Pancreas (tissue), 10 donors: ENCODE results near the gene GALNT9. TPM values are rescaled to one million over a fixed set of nuclear protein-coding genes. Genes with fewer than 3 reads are reported as not detected.
"Not testable (repeated sequence)": the region's sequence is repeated elsewhere in the genome, so short reads cannot be mapped to it uniquely, and the experiment has no call there.

Experiments
- ATAC-seq, 4 donors: fragments of 200-7000 bp; cut with Tn5 transposase; one replicate each; pipeline versions ENCODE4 v1.8.0 to v1.9.1; 2020; ENCODE audit warnings: mild to moderate bottlenecking in 4 of 4, moderate library complexity in 4 of 4
- DNase-seq, 6 donors: peaks; one replicate each; pipeline ENCODE4 v3.0.0-alpha.2; 2020
- FAIRE-seq: peaks from 2 replicates; lab custom pipeline; 2012; peaks lifted over from hg19 to GRCh38; lab: Jason Lieb, UNC
- H3K27ac ChIP-seq, 4 donors: fragments of 200-600 bp; sonication (generic); 1 replicate in 3 of 4; 2 replicates in 1 of 4; pipeline versions ENCODE4 v1.5.0 to v1.8.0; 2020
- H3K27me3 ChIP-seq, 4 donors: fragments of 200-600 bp; one replicate each; pipeline ENCODE4 v1.8.0; 2021
- H3K36me3 ChIP-seq, 3 donors: fragments of 200-600 bp; sonication (generic) in 1 of 3; one replicate each; pipeline versions ENCODE4 v1.5.0 to v1.8.0; 2020 to 2021
- H3K4me1 ChIP-seq, 3 donors: fragments of 200-600 bp; one replicate each; pipeline ENCODE4 v1.8.0; 2021
- H3K4me3 ChIP-seq, 4 donors: fragments of 200-600 bp; sonication (generic) in 2 of 4; one replicate each; pipeline versions ENCODE4 v1.5.0 to v1.8.0; 2020 to 2021
- H3K9me3 ChIP-seq, 4 donors: fragments of 200-600 bp; one replicate each; pipeline ENCODE4 v1.8.0; 2021
- CTCF ChIP-seq, 4 donors: fragments of 200-600 bp; sonication (generic) in 3 of 4; IDR thresholded peaks; one replicate each; pipeline versions ENCODE4 v1.5.0 to v1.8.0; 2021; ENCODE audit warnings: antibody characterized with exemption in 4 of 4
- whole genome bisulfite sequencing, 2 donors: extraction: QIAGEN DNeasy Blood & Tissue Kit; methylation state at CpG; one replicate each; pipeline ENCODE4 v1.1.7; 2013; 5-methylcytosine and 5-hydroxymethylcytosine counted together
- intact Hi-C, 3 donors: fragments of 100-400 bp; cut with DNase I; formaldehyde crosslinking; loops; one replicate each; pipeline versions ENCODE4 v1.11.1 to v1.14.2; 2022
- polyA plus RNA-seq, 2 donors: library from polyadenylated mRNA; stranded (reverse); fragments of 200-250 nt; gene quantifications; one replicate each; pipeline ENCODE4 v1.2.3, GENCODE V29; 2013
- total RNA-seq, 6 donors: library from RNA; stranded (reverse); fragmentation: NEBNext Ultra II Directional in 4 of 6; extraction: Animal tissue kit (Norgen Biotek cat#: 25700) in 4 of 6; gene quantifications; one replicate each; pipeline versions ENCODE4 v1.2.1 to v1.2.4, GENCODE V29; 2021 to 2023
- donor health status: healthy with polysubstance abuse.
- donor health status: DM: no; HTN: no; CAD: no; lungs with moderate emphysema.
- donor health status: DM: no; HTN: no; CAD: no.
- donor health status: control.
- donor health status: control.
- donor health status: Bipolar disorder and iron deficiency.
- donor health status: DM: yes; HTN: yes; CAD: no.
- donor health status: DM: no; HTN: no; CAD: no.
- donor health status: DM: no; HTN: no; CAD: no.
- donor health status: DM: yes; HTN: yes; CAD: no.

GALNT9 gene
- total RNA-seq = under 1 TPM in 1 of 6 donors, not detected in 5; 0.25 TPM
- under 1 TPM; 0.09 to 0.46 TPM for polyA plus RNA-seq

- DNase-seq = peak in 1 of 6 donors; percentile 71
- peaks cover 0 to 5% (median 2%) of the 10 kb centered on the region in 4 donors for H3K27me3 ChIP-seq
- WGBS, 2 donors = 3 to 4% methylated on average over 33 to 73 of the region's 86 CpGs
- no peak for TF ChIP-seq CTCF (IDR thresholded peaks at IDR 0.05)
- no peaks in the 10 kb centered on the region for H3K36me3 ChIP-seq
- no peaks in the 10 kb centered on the region for H3K4me1 ChIP-seq
- no peaks in the 10 kb centered on the region for H3K9me3 ChIP-seq
- no peak within 1 kb of the TSS for H3K27ac ChIP-seq
- intact Hi-C loops = no loop called here
- FAIRE-seq = no peak
- H3K4me3 ChIP-seq = no peak within 1 kb of the TSS
- peak in 1 of 4 donors; percentile 51 for ATAC-seq
Measured at GRCh38 chr12:132329036-132329719, at the start of gene GALNT9. TSS of gene GALNT9 (minus strand) at chr12:132329589. CDS start at chr12:132329203, 386 bp downstream.

GRCh38 chr12:132379057-132379456 lies 49.7 kb upstream of the GALNT9 start:
- H3K4me1 ChIP-seq, ATAC-seq, H3K36me3 ChIP-seq, FAIRE-seq, H3K4me3 ChIP-seq, H3K27ac ChIP-seq, intact Hi-C loops, H3K9me3 ChIP-seq: not testable (repeated sequence)
- H3K27me3 ChIP-seq = peaks cover 0 to 30% (median 4%) of the 10 kb centered on the region in 4 donors
- WGBS, 2 donors = 51 to 68% methylated on average over 6 of the region's 6 CpGs
- DNase-seq = peak in 1 of 6 donors; percentile 1

- FAIRE-seq = no peak
Measured at GRCh38 chr12:132377147-132377546, 47.8 kb upstream of the GALNT9 start.

GRCh38 chr12:132376464-132376830 lies 47.1 kb upstream of the GALNT9 start:
- DNase-seq (peak in 2 of 6 donors; percentile 30 to 31), ATAC-seq (no peak), FAIRE-seq (no peak)
- no peaks in the 10 kb centered on the region for H3K36me3 ChIP-seq
- H3K4me3 ChIP-seq = no peak overlapping the region
- no peak for TF ChIP-seq CTCF (IDR thresholded peaks at IDR 0.05)
- peaks cover 0 to 30% (median 7%) of the 10 kb centered on the region in 4 donors for H3K27me3 ChIP-seq
- H3K27ac ChIP-seq = no peak overlapping the region
- H3K9me3 ChIP-seq = peaks cover 0 to 3% (median 0%) of the 10 kb centered on the region in 4 donors
- H3K4me1 ChIP-seq = no peaks in the 10 kb centered on the region
- WGBS, 2 donors = 40 to 45% methylated on average over 10 of the region's 10 CpGs
- intact Hi-C loops = no loop called here

More at GRCh38 chr12:132377147-132377546, 47.8 kb upstream of the GALNT9 start:
- no peak for TF ChIP-seq CTCF (IDR thresholded peaks at IDR 0.05)
- 22 to 42% methylated on average over 2 of the region's 2 CpGs for WGBS, 2 donors
- Histone ChIP-seq H3K27ac (no peak overlapping the region), H3K9me3 (no peaks in the 10 kb centered on the region), H3K4me3 (no peak overlapping the region), H3K4me1 (no peaks in the 10 kb centered on the region), H3K27me3 (peaks cover 0 to 30% (median 4%) of the 10 kb centered on the region in 4 donors), H3K36me3 (no peaks in the 10 kb centered on the region)
- no peak for ATAC-seq
- DNase-seq = no peak
- intact Hi-C loops = no loop called here

- 52 to 54% methylated on average over 22 of the region's 22 CpGs for WGBS, 2 donors
- H3K4me1 ChIP-seq = no peaks in the 10 kb centered on the region
- no peak for ATAC-seq
- no peak for FAIRE-seq
- H3K4me3 ChIP-seq = no peak overlapping the region
- TF ChIP-seq CTCF (IDR thresholded peaks at IDR 0.05) = no peak
- H3K9me3 ChIP-seq = peaks cover 0 to 5% (median 0%) of the 10 kb centered on the region in 4 donors
- DNase-seq = peak in 2 of 6 donors; percentile 22 to 46
- H3K36me3 ChIP-seq = no peaks in the 10 kb centered on the region
- H3K27ac ChIP-seq = no peak overlapping the region
- H3K27me3 ChIP-seq = peaks cover 0 to 34% (median 8%) of the 10 kb centered on the region in 4 donors
- intact Hi-C loops = no loop called here
Measured at GRCh38 chr12:132375747-132376463, 46.5 kb upstream of the GALNT9 start.
